Panc1 (cell line): ENCODE results near the gene TTC24. TPM values are rescaled to one million over a fixed set of nuclear protein-coding genes. Genes with fewer than 3 reads are reported as not detected.
A peak's percentile ranks its signal among the peaks of the same experiment; 100 is the strongest.

Experiments used
- ATAC-seq: fragments of 200-7000 bp; cut with Tn5 transposase; 2 replicates; pipeline ENCODE4 v1.9.1; 2020; ENCODE audit warnings: mild to moderate bottlenecking, moderate library complexity
- BruUV-seq: library from RNA; stranded (reverse); fragments of 400-500 nt; replicated peaks from 2 replicates; lab custom pipeline; 2021; lab: Mats Ljungman, UMichigan
- CTCF ChIA-PET: fragments of 300-600 bp; sonication (Branson Sonifier 250); formaldehyde crosslinking; loops from one replicate; lab custom pipeline; 2022; ENCODE audit warnings: antibody characterized with exemption; lab: Charles Lee
- POLR2A ChIA-PET: fragments of 300-600 bp; sonication (Branson Sonifier 250); formaldehyde crosslinking; loops from one replicate; lab custom pipeline; 2022; ENCODE audit warnings: antibody characterized with exemption; lab: Charles Lee
- DNase-seq: peaks from one replicate; pipeline ENCODE4 v3.0.0-alpha.2; 2010; ENCODE audit warnings: low read depth, low spot score
- H3K27ac ChIP-seq: 2 replicates; pipeline ENCODE4 v1.5.1; 2011; ENCODE audit warnings: mild to moderate bottlenecking, low read length, inconsistent platforms
- H3K27me3 ChIP-seq: fragments of 200-500 bp; sonication (Bioruptor generic); 2 replicates; pipeline ENCODE4 v1.6.0; 2014; ENCODE audit warnings: low read length, inconsistent platforms; ENCODE audit not compliant: control insufficient read depth, insufficient read depth
- H3K36me3 ChIP-seq: fragments of 200-500 bp; sonication (Bioruptor generic); 2 replicates; pipeline ENCODE4 v1.5.1; 2014; ENCODE audit warnings: inconsistent platforms, mild to moderate bottlenecking, low read length, moderate library complexity; ENCODE audit not compliant: control insufficient read depth, insufficient read depth
- H3K4me1 ChIP-seq: 2 replicates; pipeline ENCODE4 v1.5.1; 2011; ENCODE audit warnings: inconsistent platforms, mild to moderate bottlenecking, low read length, moderate library complexity; ENCODE audit not compliant: control insufficient read depth, insufficient read depth
- H3K4me3 ChIP-seq, 2 experiments: 2 replicates each; pipeline ENCODE4 v1.5.1; 2011 to 2012; ENCODE audit warnings: low read depth in 2 of 2, low read length in 2 of 2, mild to moderate bottlenecking in 2 of 2, inconsistent platforms in 1 of 2, moderate library complexity in 1 of 2
- H3K9me3 ChIP-seq: fragments of 200-500 bp; sonication (Bioruptor generic); 2 replicates; pipeline ENCODE4 v1.5.1; 2014; ENCODE audit warnings: low read depth, mild to moderate bottlenecking, inconsistent platforms, low read length, moderate library complexity; ENCODE audit not compliant: control insufficient read depth, insufficient read depth
- POLR2AphosphoS5 ChIP-seq: IDR thresholded peaks from 2 replicates; pipeline ENCODE4 v1.6.1; 2012; ENCODE audit warnings: mild to moderate bottlenecking, low read depth, low read length, moderate library complexity
- REST ChIP-seq, 2 experiments: IDR thresholded peaks; 2 replicates each; pipeline ENCODE4 v1.6.1; 2011 to 2012; ENCODE audit warnings: low read depth in 2 of 2, control low read depth in 1 of 2, low read length in 1 of 2, mild to moderate bottlenecking in 1 of 2, moderate library complexity in 1 of 2; ENCODE audit not compliant: insufficient read depth in 1 of 2
- SIN3A ChIP-seq: IDR thresholded peaks from 2 replicates; pipeline ENCODE4 v1.6.1; 2012; ENCODE audit warnings: low read depth, mild to moderate bottlenecking, low read length, moderate library complexity, borderline replicate concordance; ENCODE audit not compliant: insufficient read depth
- TCF7L2 ChIP-seq: IDR thresholded peaks from 2 replicates; pipeline ENCODE4 v1.6.1; 2011; ENCODE audit warnings: mild to moderate bottlenecking, low read depth, low read length, inconsistent platforms
- in situ Hi-C: cut with HindIII; loops from 2 replicates; pipeline ENCODE4 v1.10.0; 2016; ENCODE audit warnings: low sequenced_read_pairs, low pct_unique_long_range_greater_than_20kb
- intact Hi-C: fragments of 100-400 bp; cut with micrococcal nuclease; formaldehyde crosslinking; loops from one replicate; pipeline ENCODE4 v1.10.0; 2022; ENCODE audit not compliant: unreplicated experiment
- total RNA-seq: library from RNA; stranded (reverse); gene quantifications from one replicate; pipeline ENCODE4 v1.2.1, GENCODE V29; 2021; ENCODE audit not compliant: unreplicated experiment
- TF ChIP-seq, protein P1 (sequence below): fragments of 450-650 bp; IDR thresholded peaks from 2 replicates; pipeline ENCODE4 v1.5.1; 2017; ENCODE audit warnings: mild to moderate bottlenecking

TTC24 gene
- total RNA-seq, 1 experiment from 2014 or later: not detected

GRCh38 chr1:156591181-156591431 is 11.6 kb downstream of the TTC24 start:
- in situ Hi-C loops: no loop called here
- BruUV-seq: no TSS peak
- ChIA-PET CTCF (no interaction called here), POLR2A (interaction anchor here (0.7 to 1.0 kb wide), 2 partner anchors 9 to 86 kb away, joined by 4 read pairs; no protein-coding TSS in a partner anchor)
- H3K9me3 ChIP-seq: no peaks in the 10 kb centered on the region
- ATAC-seq (peak; percentile 40; the same call in 1 of the 2 replicates), DNase-seq (no peak)
- TF ChIP-seq, protein P1, sequence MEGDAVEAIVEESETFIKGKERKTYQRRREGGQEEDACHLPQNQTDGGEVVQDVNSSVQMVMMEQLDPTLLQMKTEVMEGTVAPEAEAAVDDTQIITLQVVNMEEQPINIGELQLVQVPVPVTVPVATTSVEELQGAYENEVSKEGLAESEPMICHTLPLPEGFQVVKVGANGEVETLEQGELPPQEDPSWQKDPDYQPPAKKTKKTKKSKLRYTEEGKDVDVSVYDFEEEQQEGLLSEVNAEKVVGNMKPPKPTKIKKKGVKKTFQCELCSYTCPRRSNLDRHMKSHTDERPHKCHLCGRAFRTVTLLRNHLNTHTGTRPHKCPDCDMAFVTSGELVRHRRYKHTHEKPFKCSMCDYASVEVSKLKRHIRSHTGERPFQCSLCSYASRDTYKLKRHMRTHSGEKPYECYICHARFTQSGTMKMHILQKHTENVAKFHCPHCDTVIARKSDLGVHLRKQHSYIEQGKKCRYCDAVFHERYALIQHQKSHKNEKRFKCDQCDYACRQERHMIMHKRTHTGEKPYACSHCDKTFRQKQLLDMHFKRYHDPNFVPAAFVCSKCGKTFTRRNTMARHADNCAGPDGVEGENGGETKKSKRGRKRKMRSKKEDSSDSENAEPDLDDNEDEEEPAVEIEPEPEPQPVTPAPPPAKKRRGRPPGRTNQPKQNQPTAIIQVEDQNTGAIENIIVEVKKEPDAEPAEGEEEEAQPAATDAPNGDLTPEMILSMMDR: no peak
- H3K4me1 ChIP-seq: peaks cover 32% of the 10 kb centered on the region
- peaks cover 9% of the 10 kb centered on the region for H3K36me3 ChIP-seq
- no peaks in the 10 kb centered on the region for H3K27me3 ChIP-seq
- H3K27ac ChIP-seq: peak overlapping the region; percentile 99
- peak overlapping the region; percentile 71 to 84 for H3K4me3 ChIP-seq
- intact Hi-C loops: no loop called here

GRCh38 chr1:156591432-156592157 is 12.1 kb downstream of the TTC24 start, which contains the start of gene NAXE:
Gene NAXE (plus strand): TSS chr1:156591776. CDS start chr1:156591805, 29 bp downstream.
- peak within 1 kb of the TSS; percentile 99 for H3K27ac ChIP-seq
- no peaks in the 10 kb centered on the region for H3K9me3 ChIP-seq
- in situ Hi-C loops (no loop called here), intact Hi-C loops (no loop called here)
- BruUV-seq: no TSS peak
- H3K36me3 ChIP-seq: peaks cover 9% of the 10 kb centered on the region
- no peaks in the 10 kb centered on the region for H3K27me3 ChIP-seq
- POLR2A ChIA-PET: interaction anchor here (0.7 to 1.0 kb wide), 2 partner anchors 8 to 85 kb away, joined by 4 read pairs; no protein-coding TSS in a partner anchor
- CTCF ChIA-PET: no interaction called here
- peak; percentile 90 for TF ChIP-seq POLR2AphosphoS5
- TF ChIP-seq SIN3A: peak; percentile 89; the same call in 1 of the 2 replicates
- 0 out of 2 replicates have a peak, but pooled peaks have one; percentile 25 for TF ChIP-seq TCF7L2
- no peak for TF ChIP-seq REST (IDR thresholded peaks at IDR 0.05; ENCODE audit: insufficient read depth in 1 of 2, low read depth in 2 of 2, low read length in 1 of 2)
- DNase-seq: no peak
- ATAC-seq: peak; percentile 90
- H3K4me3 ChIP-seq: peak within 1 kb of the TSS; percentile 71 to 84
- peaks cover 30% of the 10 kb centered on the region for H3K4me1 ChIP-seq
